ENCODE results near the gene MFRP. TPM values are rescaled to one million over a fixed set of nuclear protein-coding genes. Genes with fewer than 3 reads are reported as not detected.

Gene MFRP
- total and polyA plus RNA-seq, 7 donors, result 0.01 to 0.05 TPM; not detected in 5

GRCh38 chr11:119338965-119339588 is 7.4 kb downstream of the MFRP start:
- Histone ChIP-seq H3K27ac (peak overlapping the region; percentile 76), H3K27me3 (ENCODE audit: insufficient read depth in 3 of 3, low read length in 2 of 3) (peaks cover 0 to 4% (median 0%) of the 10 kb centered on the region in 3 donors), H3K4me3 (peak overlapping the region; percentile 76), H3K4me1 (peaks cover 59% of the 10 kb centered on the region), H3K36me3 (ENCODE audit: insufficient read depth in 1 of 2, low read depth in 1 of 2) (peaks cover 0 to 11% of the 10 kb centered on the region in 2 donors), H3K9me3 (no peaks in the 10 kb centered on the region)
- intact Hi-C loops (cut with DNase I), result loop anchor here (5.0 kb wide), 1 partner anchor 132 kb away; the partner anchor contains the start of gene CBL (in 2 of the 2)
- ATAC-seq (no peak), DNase-seq (no peak)
- WGBS, 3 donors, result 22 to 40% (median 27%) methylated on average over 11 of the region's 11 CpGs
- no peak for TF ChIP-seq CTCF (IDR thresholded peaks at IDR 0.05)

- H3K27me3 ChIP-seq (ENCODE audit: insufficient read depth in 3 of 3, low read length in 2 of 3), result peaks cover 0 to 4% (median 0%) of the 10 kb centered on the region in 3 donors
- peaks cover 59% of the 10 kb centered on the region for H3K4me1 ChIP-seq
- WGBS, 3 donors, result 13 to 16% (median 15%) methylated on average over 17 of the region's 17 CpGs
- no peak overlapping the region for H3K27ac ChIP-seq
- H3K4me3 ChIP-seq, result peak overlapping the region; percentile 76
- TF ChIP-seq CTCF (IDR thresholded peaks at IDR 0.05), result peak; percentile 66
- peak; percentile 65 to 78 for DNase-seq
- ATAC-seq, result peak in 3 of 4 donors; percentile 27 to 48 (median 45)
- no peaks in the 10 kb centered on the region for H3K9me3 ChIP-seq
- intact Hi-C loops (cut with DNase I), result loop anchor here (5.0 kb wide), 1 partner anchor 131 kb away; the partner anchor contains the start of gene CBL (in 2 of the 2)
- peaks cover 0 to 11% of the 10 kb centered on the region in 2 donors for H3K36me3 ChIP-seq (ENCODE audit: insufficient read depth in 1 of 2, low read depth in 1 of 2)
Measured at GRCh38 chr11:119338318-119338890, 8.1 kb downstream of the MFRP start.

- Histone ChIP-seq H3K9me3 (no peaks in the 10 kb centered on the region), H3K27me3 (ENCODE audit: insufficient read depth in 3 of 3, low read length in 2 of 3) (peaks cover 0 to 4% (median 0%) of the 10 kb centered on the region in 3 donors), H3K4me3 (no peak overlapping the region), H3K27ac (peak overlapping the region; percentile 95), H3K36me3 (ENCODE audit: insufficient read depth in 1 of 2, low read depth in 1 of 2) (peaks cover 0 to 11% of the 10 kb centered on the region in 2 donors), H3K4me1 (peaks cover 59% of the 10 kb centered on the region)
- no peak for ATAC-seq
- no peak for DNase-seq
- WGBS, 3 donors, result 55 to 59% (median 57%) methylated on average over 9 of the region's 9 CpGs
- no peak for TF ChIP-seq CTCF (IDR thresholded peaks at IDR 0.05)
- intact Hi-C loops (cut with DNase I), result loop anchor here (5.0 kb wide), 1 partner anchor 130 kb away; the partner anchor contains the start of gene CBL (in 2 of the 2)
Measured at GRCh38 chr11:119337581-119338317, 8.8 kb downstream of the MFRP start.

- Histone ChIP-seq H3K4me1 (peaks cover 59% of the 10 kb centered on the region), H3K27ac (peak overlapping the region; percentile 95), H3K4me3 (no peak overlapping the region), H3K9me3 (no peaks in the 10 kb centered on the region), H3K27me3 (ENCODE audit: insufficient read depth in 3 of 3, low read length in 2 of 3) (peaks cover 0 to 4% (median 0%) of the 10 kb centered on the region in 3 donors), H3K36me3 (ENCODE audit: insufficient read depth in 1 of 2, low read depth in 1 of 2) (peaks cover 0 to 11% of the 10 kb centered on the region in 2 donors)
- 86 to 89% (median 88%) methylated on average over 9 of the region's 9 CpGs for WGBS, 3 donors
- intact Hi-C loops (cut with DNase I), result loop anchor here (5.0 kb wide), 1 partner anchor 130 kb away; the partner anchor contains the start of gene CBL (in 2 of the 2)
- DNase-seq, result no peak
- no peak for ATAC-seq
- TF ChIP-seq CTCF (IDR thresholded peaks at IDR 0.05), result no peak
Measured at GRCh38 chr11:119336744-119337469, 9.6 kb downstream of the MFRP start.
